HEK293 (cell line): ENCODE measurements around the gene EEF2.

Experiments
- CTCF ChIA-PET: fragments of 350-600 bp; formaldehyde crosslinking; extraction: SDS; loops from one replicate; lab custom pipeline; 2021; ENCODE audit warnings: antibody characterized with exemption; lab: Yijun Ruan, JAX
- POLR2A ChIA-PET: fragments of 300-600 bp; formaldehyde crosslinking; extraction: SDS; loops from one replicate; lab custom pipeline; 2020; ENCODE audit warnings: antibody characterized with exemption, inconsistent platforms; lab: Yijun Ruan, JAX
- H3K27ac ChIP-seq: fragments of 200-500 bp; sonication (Bioruptor generic); 2 replicates; pipeline ENCODE4 v1.5.1; 2014; ENCODE audit warnings: low read depth, low read length, control low read depth, inconsistent platforms; ENCODE audit errors: extremely low read depth
- H3K36me3 ChIP-seq, 2 experiments: fragments of 200-500 bp in 1 of 2; sonication (Bioruptor generic) in 1 of 2; 1 replicate in 1 of 2; 2 replicates in 1 of 2; pipeline ENCODE4 v1.5.1; 2014 to 2017; ENCODE audit warnings: inconsistent platforms in 2 of 2, low read length in 2 of 2; ENCODE audit not compliant: control insufficient read depth in 2 of 2, insufficient read depth in 1 of 2
- H3K4me1 ChIP-seq: fragments of 200-500 bp; sonication (Bioruptor generic); 2 replicates; pipeline ENCODE4 v1.5.1; 2014; ENCODE audit warnings: mild to moderate bottlenecking, low read length, inconsistent platforms; ENCODE audit not compliant: control insufficient read depth, insufficient read depth
- H3K4me3 ChIP-seq: 2 replicates; pipeline ENCODE4 v1.5.1; 2011; ENCODE audit warnings: low read depth, mild to moderate bottlenecking, control low read depth, low read length, moderate library complexity
- H3K9me3 ChIP-seq: fragments of 200-500 bp; sonication (Bioruptor generic); 2 replicates; pipeline ENCODE4 v1.5.1; 2014; ENCODE audit warnings: low read depth, low read length, inconsistent platforms; ENCODE audit not compliant: control insufficient read depth, insufficient read depth
- CTCF ChIP-seq: fragments of 450-650 bp; formaldehyde crosslinking; IDR thresholded peaks from 2 replicates; pipeline ENCODE4 v1.5.1; 2016; ENCODE audit warnings: missing biosample characterization, missing genetic modification characterization
- EGR2 ChIP-seq: fragments of 450-650 bp; formaldehyde crosslinking; IDR thresholded peaks from 2 replicates; pipeline ENCODE4 v1.5.1; 2016; ENCODE audit warnings: low read depth, missing biosample characterization, missing genetic modification characterization
- IKZF3 ChIP-seq: fragments of 450-650 bp; IDR thresholded peaks from 2 replicates; pipeline ENCODE4 v1.5.0; 2018; ENCODE audit warnings: missing biosample characterization, mild to moderate bottlenecking, missing genetic modification characterization, moderate library complexity
- KLF1 ChIP-seq: fragments of 450-650 bp; formaldehyde crosslinking; IDR thresholded peaks from 2 replicates; pipeline ENCODE4 v1.5.1; 2016; ENCODE audit warnings: missing biosample characterization, missing genetic modification characterization
- KLF9 ChIP-seq: fragments of 450-650 bp; formaldehyde crosslinking; IDR thresholded peaks from 2 replicates; pipeline ENCODE4 v1.5.1; 2016; ENCODE audit warnings: missing biosample characterization, missing genetic modification characterization, low read depth
- OVOL3 ChIP-seq: fragments of 450-650 bp; formaldehyde crosslinking; IDR thresholded peaks from 2 replicates; pipeline ENCODE4 v1.5.1; 2016; ENCODE audit warnings: missing biosample characterization, missing genetic modification characterization
- PRDM1 ChIP-seq: fragments of 450-650 bp; formaldehyde crosslinking; IDR thresholded peaks from 2 replicates; pipeline ENCODE4; 2016; ENCODE audit warnings: missing biosample characterization, missing genetic modification characterization
- RBAK ChIP-seq: fragments of 450-650 bp; formaldehyde crosslinking; IDR thresholded peaks from 2 replicates; pipeline ENCODE4 v1.5.1; 2016; ENCODE audit warnings: missing biosample characterization, missing genetic modification characterization
- REST ChIP-seq: fragments of 450-650 bp; formaldehyde crosslinking; IDR thresholded peaks from 2 replicates; pipeline ENCODE4 v1.5.1; 2016; ENCODE audit warnings: missing biosample characterization, missing genetic modification characterization
- SCRT2 ChIP-seq: fragments of 450-650 bp; formaldehyde crosslinking; IDR thresholded peaks from 2 replicates; pipeline ENCODE4 v1.5.1; 2016; ENCODE audit warnings: missing biosample characterization, missing genetic modification characterization
- SP2 ChIP-seq: fragments of 450-650 bp; formaldehyde crosslinking; IDR thresholded peaks from 2 replicates; pipeline ENCODE4 v1.5.1; 2016; ENCODE audit warnings: missing biosample characterization, missing genetic modification characterization
- ZBTB10 ChIP-seq: fragments of 450-650 bp; formaldehyde crosslinking; IDR thresholded peaks from 2 replicates; pipeline ENCODE4 v1.5.1; 2016; ENCODE audit warnings: missing biosample characterization, missing genetic modification characterization
- ZBTB7A ChIP-seq: fragments of 450-650 bp; formaldehyde crosslinking; IDR thresholded peaks from 2 replicates; pipeline ENCODE4 v1.5.1; 2016; ENCODE audit warnings: low read depth, missing biosample characterization, missing genetic modification characterization
- ZNF366 ChIP-seq: fragments of 450-650 bp; formaldehyde crosslinking; conservative IDR thresholded peaks from 2 replicates; pipeline ENCODE4 v1.5.1; 2016; ENCODE audit warnings: missing biosample characterization, missing genetic modification characterization
- ZNF394 ChIP-seq: fragments of 450-650 bp; formaldehyde crosslinking; IDR thresholded peaks from 2 replicates; pipeline ENCODE4 v1.5.1; 2016; ENCODE audit warnings: missing biosample characterization, missing genetic modification characterization, mild to moderate bottlenecking, moderate library complexity, borderline replicate concordance
- ZNF518A ChIP-seq: fragments of 450-650 bp; formaldehyde crosslinking; conservative IDR thresholded peaks from 2 replicates; pipeline ENCODE4 v1.5.1; 2016; ENCODE audit warnings: low read depth, missing biosample characterization, missing genetic modification characterization
- ZNF664 ChIP-seq: fragments of 450-650 bp; formaldehyde crosslinking; IDR thresholded peaks from 2 replicates; pipeline ENCODE4 v1.5.1; 2016; ENCODE audit warnings: missing biosample characterization, missing genetic modification characterization
- ZNF692 ChIP-seq: fragments of 450-650 bp; formaldehyde crosslinking; IDR thresholded peaks from 2 replicates; pipeline ENCODE4 v1.5.1; 2016; ENCODE audit warnings: missing biosample characterization, missing genetic modification characterization

The EEF2 gene

GRCh38 chr19:3970313-3970807, 14.9 kb downstream of the EEF2 start (continued):
- no peak for TF ChIP-seq ZNF692 (tag by site-specific recombination)
- TF ChIP-seq ZBTB7A (tag by site-specific recombination): peak; percentile 80; the same call in 1 of the 2 replicates
- TF ChIP-seq OVOL3 (tag by site-specific recombination): 0 out of 2 replicates have a peak, but pooled peaks have one; percentile 34
- peak; percentile 34 for TF ChIP-seq SP2 (tag by site-specific recombination)
- TF ChIP-seq ZBTB10 (tag by site-specific recombination): 0 out of 2 replicates have a peak, but pooled peaks have one; percentile 29
- no peak; the same call in 1 of the 2 replicates for TF ChIP-seq KLF1 (tag by site-specific recombination)
- TF ChIP-seq KLF9 (tag by site-specific recombination): peak; percentile 54; the same call in 1 of the 2 replicates
- TF ChIP-seq EGR2 (tag by site-specific recombination): 0 out of 2 replicates have a peak, but pooled peaks have one; percentile 5

GRCh38 chr19:3969435-3970312, 15.6 kb downstream of the EEF2 start:
- Histone ChIP-seq H3K9me3 (no peaks in the 10 kb centered on the region), H3K4me1 (peaks cover 17% of the 10 kb centered on the region), H3K4me3 (peak overlapping the region; percentile 93), H3K36me3 (peaks cover 18 to 38% of the 10 kb centered on the region in 2 experiments; a peak in 2 of 3 replicates), H3K27ac (peak overlapping the region; percentile 78)
- ChIA-PET CTCF (interaction anchor here (0.5 to 2.0 kb wide), 13 partner anchors 9 to 438 kb away, joined by 3 to 10 read pairs (median 4); partner anchors contain the start of genes EEF2 and NMRK2), POLR2A (interaction anchor here (0.7 to 5.3 kb wide), 13 partner anchors 11 to 502 kb away, joined by 3 to 258 read pairs (median 6); partner anchors contain the start of genes EEF2, HDGFL2, MPND and MRPL54)
- TF ChIP-seq PRDM1 (tag by site-specific recombination) (peak; percentile 87), RBAK (tag by site-specific recombination) (no peak), CTCF (peak; percentile 57), IKZF3 (peak; percentile 30; the same call in 1 of the 2 replicates), SCRT2 (tag by site-specific recombination) (0 out of 2 replicates have a peak, but pooled peaks have one; percentile 60), ZNF394 (tag by site-specific recombination) (0 out of 2 replicates have a peak, but pooled peaks have one; percentile 18), ZNF664 (tag by site-specific recombination) (no peak), REST (tag by site-specific recombination) (peak; percentile 25; the same call in 1 of the 2 replicates), ZNF518A (tag by site-specific recombination) (no peak), ZNF366 (peak; percentile 38)
